M059J (cell line): ENCODE measurements around the gene TMEM255B. TPM values are rescaled to one million over a fixed set of nuclear protein-coding genes. Genes with fewer than 3 reads are reported as not detected.

Experiments
- DNase-seq: peaks from one replicate; pipeline ENCODE4 v3.0.0-alpha.2; 2012; ENCODE audit warnings: low read depth
- total RNA-seq: library from RNA; depleted of rRNA; stranded (reverse); fragments of >200 nt; shearing (Covaris generic); gene quantifications from 2 replicates; pipeline ENCODE4 v1.2.3, GENCODE V29; 2014

TMEM255B gene
- total RNA-seq, 1 experiment from 2014 or later: 3.5 TPM

DNA sequence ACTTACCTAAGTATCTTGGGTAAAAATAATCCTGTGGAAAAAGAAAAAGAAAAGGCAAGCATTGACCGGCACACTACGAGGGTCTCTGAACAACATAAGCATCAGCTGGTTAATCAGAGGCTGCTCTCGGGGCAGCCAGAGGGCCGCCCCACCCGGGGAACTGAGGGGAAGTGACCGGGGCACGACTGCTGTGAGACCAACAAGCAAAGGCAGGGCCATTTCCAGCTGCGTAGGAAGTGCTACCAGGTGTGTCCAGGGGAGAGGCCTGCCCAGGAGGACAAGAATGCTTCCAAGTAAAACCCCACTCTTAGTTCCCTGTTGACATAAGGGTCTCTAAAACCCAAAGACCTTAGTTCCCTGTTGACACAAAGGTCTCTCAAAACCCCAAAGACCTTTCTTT is 89.0 kb downstream of the TMEM255B start:
- DNase-seq: no peak

- no peak for DNase-seq
These were observed 89.6 kb downstream of the TMEM255B start for GRCh38 chr13:113848431-113849260.

GRCh38 chr13:113849546-113849945 is 90.5 kb downstream of the TMEM255B start:
- DNase-seq: peak; percentile 75

DNA sequence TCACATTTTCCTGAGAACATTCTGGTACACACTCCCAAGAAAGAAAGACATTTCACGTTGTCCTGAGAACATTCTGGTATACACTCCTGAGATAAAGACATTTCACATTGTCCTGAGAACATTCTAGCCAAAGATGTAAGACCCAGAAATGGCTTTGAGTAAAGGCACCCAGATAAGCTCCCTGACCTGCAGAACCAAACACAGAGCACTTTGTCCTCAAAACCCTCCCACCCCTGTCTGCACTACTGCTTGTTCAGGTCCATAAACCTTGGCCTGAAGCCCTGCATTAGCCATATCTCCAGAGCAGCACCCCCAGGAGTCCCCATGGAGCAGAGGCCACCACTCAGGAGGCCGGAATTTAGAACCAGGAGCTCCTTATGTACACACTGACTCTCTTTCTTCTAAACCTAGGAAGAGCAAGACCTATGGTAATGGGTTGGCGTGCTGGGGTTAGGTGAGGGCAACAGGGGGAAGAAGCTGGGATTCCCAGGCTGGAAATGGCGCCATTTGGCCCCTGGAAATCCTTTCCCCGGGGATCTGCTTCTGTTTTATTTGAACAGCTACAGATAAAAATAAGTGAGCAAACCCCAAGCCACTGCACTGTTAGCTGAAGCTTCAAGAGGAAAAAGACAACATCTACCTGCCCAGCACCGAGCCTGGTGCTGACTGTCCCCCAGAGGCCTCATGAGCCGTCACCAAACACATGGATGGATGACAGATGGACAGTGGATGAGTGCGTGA is 91.1 kb downstream of the TMEM255B start:
- no peak for DNase-seq

GRCh38 chr13:113850722-113851479 is 91.9 kb downstream of the TMEM255B start:
- no peak for DNase-seq

DNA sequence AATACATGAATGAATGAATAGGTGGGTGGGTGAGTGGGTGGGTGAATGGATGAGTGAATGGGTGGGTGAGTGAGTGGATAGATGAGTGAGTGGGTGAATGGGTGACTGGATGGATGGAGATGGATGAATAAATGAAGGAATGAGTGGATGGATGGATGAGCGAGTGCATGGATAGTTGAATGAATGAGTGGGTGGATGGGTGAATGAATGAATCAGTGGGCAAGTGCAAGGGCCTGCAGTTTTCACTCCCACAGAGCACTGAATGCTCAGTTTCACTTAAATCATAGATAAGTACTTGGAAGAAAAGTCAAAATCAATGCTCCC is 92.4 kb downstream of the TMEM255B start:
- DNase-seq: no peak

DNA sequence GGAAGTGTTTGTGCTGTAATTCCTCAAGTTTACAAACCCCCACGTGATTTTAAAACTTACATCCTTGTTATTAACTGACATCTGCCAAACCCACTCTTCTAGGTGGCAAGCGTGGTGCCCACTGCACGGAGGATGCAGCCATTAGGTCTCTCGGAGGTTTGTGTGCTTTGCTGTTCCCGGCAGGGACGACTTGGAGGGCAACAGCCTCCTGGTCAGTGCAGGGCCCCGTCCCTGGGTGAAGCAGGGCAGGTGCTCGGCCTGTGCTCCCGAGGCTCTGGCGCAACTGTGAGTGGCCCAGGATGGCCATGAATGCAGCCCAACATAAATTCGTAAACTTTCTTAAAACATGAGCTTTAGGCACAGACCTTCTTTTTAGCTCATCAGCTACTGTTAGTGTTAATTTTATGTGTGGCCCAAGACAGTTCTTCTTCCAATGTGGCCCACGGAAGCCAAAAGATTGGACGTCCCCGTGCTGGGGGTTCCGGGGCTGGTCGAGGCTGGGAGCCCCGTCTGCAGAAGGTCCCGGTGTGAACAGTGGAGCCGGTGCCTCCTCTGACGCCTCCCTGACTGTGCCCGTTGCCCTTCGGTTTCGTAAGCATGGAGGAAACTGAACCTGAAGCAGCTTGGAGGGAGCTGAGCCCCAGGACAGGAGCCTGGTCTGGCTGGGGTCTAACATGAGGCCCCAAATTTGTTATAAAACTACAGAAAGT is 93.0 kb downstream of the TMEM255B start:
- DNase-seq: no peak

DNA sequence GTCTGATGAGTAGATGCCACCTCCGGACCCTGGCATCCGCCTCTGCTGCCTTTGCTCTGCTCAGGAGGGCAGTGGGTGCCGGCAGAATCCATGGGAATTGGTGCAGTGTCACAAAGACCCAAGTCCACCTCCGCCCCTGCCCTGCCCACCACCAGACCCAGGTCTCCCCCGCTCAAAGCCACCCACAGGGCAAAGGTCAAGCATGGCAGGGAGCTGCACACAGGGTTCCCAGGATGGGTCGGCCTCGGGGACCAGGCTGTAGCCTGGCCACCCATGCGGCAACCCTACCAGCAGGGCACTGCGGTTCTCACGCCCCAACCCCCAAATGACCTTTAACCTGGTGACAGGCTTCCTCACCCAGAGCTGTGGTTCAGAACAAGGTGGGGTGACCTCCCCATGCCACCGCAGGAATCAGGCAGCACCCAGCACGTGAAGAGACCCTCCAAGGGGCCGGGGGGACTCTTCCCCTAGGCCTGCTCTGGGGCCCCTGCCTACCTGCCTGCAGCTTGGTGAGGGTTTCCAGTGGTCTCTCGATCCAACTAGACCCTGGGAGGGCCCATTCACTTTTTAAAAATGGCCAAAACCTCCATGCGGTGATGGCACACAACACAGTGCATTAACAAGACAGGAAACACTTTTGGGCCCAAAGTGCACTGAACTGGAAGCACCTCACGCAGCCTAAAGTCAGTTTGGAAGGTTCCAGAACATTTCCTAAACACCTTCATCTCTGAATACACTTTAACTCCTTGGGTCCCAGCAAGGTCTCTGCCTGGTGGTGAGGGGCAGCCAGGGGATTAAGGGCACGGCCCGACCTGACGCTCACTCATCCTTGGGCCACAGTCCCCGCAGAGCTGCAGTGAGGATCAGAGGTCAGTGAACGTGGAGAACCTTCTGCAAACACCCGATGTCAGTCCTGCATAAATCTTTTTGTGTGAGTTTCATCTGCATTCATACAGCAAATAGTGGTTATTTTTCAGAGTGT is 93.8 kb downstream of the TMEM255B start:
- DNase-seq: no peak

DNA sequence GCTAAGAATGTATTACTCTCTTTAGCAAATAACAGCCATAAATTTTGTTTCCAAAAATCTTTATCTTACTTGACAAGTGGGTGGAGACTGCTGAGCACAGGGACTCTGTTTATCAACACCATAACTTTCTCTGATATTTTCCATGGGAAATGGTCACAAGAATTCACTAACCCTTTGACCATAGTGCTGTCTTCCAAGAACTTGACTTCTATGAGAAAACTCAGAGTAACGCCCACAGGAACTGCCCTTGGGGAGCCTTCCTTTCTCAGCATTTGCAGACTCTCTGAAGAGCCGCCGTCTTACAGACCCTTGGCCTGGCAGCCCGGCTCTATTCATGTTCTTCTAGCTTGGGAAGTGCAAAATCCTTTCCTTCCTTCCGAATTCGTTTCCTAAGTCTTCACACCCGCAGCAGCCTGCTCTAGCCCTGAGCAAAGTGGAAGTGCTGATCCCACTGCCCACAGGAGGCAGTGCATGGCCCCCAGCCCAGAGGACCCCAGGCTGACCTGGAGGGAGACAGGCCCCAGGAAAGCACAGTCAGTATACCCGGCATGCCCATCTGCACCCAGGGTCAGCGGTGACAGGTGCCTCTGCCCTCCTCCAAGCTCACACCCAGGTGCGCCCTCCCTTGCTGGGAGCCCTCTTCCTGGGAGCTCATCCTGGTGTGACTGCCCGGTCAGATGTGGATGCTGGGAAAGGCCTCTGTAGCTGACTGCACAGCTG is 94.7 kb downstream of the TMEM255B start:
- no peak for DNase-seq

GRCh38 chr13:113854238-113855011 is 95.4 kb downstream of the TMEM255B start:
- DNase-seq: no peak

DNA sequence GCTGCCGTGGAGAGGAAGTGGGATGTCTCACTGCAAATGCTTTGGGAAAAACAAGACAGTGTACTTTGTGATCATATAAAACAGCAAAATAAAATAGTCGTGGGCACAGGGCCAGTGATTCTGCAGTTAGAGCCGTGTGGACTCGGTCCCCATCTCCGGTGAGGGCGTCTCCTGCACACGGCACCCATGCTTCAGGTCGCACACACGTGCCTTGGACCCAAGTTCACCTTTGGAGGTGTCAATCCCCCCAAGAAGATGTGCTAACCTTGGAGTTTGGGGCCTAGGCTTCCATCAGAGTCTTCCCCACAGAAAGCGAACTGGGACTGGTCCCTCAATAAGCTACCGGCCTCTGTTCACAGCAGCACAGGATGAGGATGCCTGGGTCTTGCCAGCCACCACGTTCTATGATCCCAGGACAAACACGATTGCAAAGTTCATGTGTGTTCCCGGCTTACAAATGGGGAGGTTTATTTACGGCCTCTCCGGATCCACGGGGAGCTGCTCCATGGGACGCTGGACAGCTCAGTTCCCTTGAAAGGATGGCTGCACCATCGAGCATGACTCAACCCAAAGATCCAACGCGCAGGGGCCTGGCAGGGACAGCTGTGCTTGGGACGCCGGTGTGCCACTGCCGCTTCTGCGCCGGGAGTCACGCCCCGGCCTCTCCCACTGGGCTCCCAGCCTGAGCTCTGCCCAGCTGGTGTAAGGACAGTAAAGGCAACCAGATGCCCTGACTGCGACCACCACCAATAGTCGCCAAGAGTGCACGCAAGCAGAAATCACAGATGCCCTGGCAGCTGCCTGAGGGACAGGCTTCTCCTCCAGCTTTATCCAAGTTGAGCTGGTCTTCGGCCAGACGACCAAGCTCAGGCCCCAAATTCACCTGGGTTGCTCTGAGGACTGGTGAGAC is 96.2 kb downstream of the TMEM255B start:
- DNase-seq: no peak

DNA sequence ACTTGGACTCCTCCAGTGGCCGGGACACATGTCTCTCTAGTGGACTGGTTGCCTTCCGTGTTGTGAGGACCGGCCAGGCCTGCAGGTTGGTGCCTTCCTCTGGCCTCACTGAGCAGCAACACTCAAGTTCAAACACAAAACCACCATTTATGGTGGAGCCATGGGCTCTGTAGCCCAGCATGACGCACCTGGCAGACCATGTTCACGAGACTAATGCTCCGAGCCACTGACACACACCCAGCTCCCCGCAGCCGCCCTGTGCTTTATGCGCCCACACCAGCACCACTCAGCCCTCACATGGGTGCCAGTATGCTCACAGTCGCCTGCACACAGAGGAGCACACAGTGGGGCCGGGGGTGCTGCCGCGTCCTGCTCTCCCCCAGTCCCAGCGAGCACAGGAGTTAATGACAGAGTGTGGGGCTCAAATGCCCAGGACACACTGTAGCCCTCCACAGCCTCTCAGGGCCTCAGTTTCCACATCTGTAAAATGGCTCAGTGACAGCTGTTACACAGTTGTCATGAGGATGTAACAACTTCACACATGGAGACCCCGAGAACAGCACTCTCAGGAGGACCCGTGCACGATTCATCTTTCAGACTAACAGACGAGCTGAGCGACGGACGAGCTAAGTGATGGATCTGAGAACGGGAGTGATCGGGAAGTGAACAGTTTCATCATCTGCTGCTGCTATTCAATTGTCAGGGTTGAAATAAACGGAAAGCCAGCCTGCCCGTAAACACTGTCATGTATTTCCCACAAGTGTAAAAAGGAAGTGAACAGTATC is 97.1 kb downstream of the TMEM255B start:
- DNase-seq: no peak

GRCh38 chr13:113856716-113857065 is 97.7 kb downstream of the TMEM255B start:
- DNase-seq: peak; percentile 86

GRCh38 chr13:113857531-113858195 is 98.6 kb downstream of the TMEM255B start:
- DNase-seq: no peak

DNA sequence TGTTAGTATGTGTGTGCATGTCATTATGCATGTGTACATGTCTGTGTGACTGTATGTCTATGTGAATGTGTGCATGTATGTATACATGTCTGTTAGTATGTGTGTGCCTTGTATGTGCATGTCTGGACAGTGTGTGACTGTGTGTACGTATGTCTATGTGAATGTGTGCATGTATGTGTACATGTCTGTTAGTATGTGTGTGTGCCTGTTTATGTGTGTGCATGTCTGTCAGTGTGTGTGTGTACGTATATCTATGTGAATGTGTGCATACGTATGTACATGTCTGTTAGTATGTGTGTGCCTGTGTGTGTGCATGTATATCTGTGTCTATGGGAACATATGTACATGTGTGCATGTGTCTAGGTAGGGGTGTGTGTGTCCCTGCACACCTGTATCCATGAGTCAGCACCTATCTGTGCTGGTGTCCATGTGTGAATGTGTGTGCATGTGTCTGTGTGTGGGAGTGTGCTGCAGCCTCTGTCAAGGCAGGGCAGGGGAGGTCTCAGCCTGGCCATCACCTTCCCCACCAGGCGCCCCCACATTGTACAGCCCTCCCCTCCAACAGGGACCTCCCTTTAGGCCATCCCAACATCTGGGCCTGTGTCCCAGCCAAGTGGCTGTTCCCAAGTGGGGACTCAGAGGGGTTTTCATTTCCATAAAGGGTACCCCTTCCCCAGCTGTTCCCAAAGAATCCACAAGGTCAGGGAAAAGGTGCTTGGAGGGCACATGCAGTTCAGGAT is 100.5 kb downstream of the TMEM255B start:
- no peak for DNase-seq

- DNase-seq: no peak
These were observed 101.1 kb downstream of the TMEM255B start for GRCh38 chr13:113860051-113860664.
